Liver (tissue), 9 donors: ENCODE results near the gene TM9SF1. TPM values are rescaled to one million over a fixed set of nuclear protein-coding genes. Genes with fewer than 3 reads are reported as not detected.

Experiments
- DNase-seq: peaks from one replicate; pipeline ENCODE4 v3.0.0-alpha.2; 2017; ENCODE audit warnings: low spot score
- H3K27ac ChIP-seq, 2 donors: one replicate each; pipeline ENCODE4 v1.7.0; 2013; ENCODE audit warnings: inconsistent platforms in 2 of 2, low read length in 2 of 2, control low read depth in 1 of 2, low read depth in 1 of 2, mild to moderate bottlenecking in 1 of 2
- H3K27me3 ChIP-seq, 4 donors: one replicate each; pipeline versions ENCODE4 v1.6.1 to v1.7.0; 2013; ENCODE audit warnings: low read length in 3 of 4, inconsistent platforms in 1 of 4, mild to moderate bottlenecking in 1 of 4, moderate library complexity in 1 of 4; ENCODE audit not compliant: control insufficient read depth in 4 of 4, insufficient read depth in 4 of 4
- H3K36me3 ChIP-seq, 4 donors: one replicate each; pipeline versions ENCODE4 v1.6.1 to v1.7.0; 2013; ENCODE audit warnings: low read length in 3 of 4, mild to moderate bottlenecking in 3 of 4, low read depth in 1 of 4, moderate library complexity in 1 of 4; ENCODE audit not compliant: control insufficient read depth in 4 of 4, insufficient read depth in 3 of 4
- H3K4me1 ChIP-seq, 4 donors: one replicate each; pipeline versions ENCODE4 v1.6.1 to v1.7.0; 2013; ENCODE audit warnings: low read length in 3 of 4, mild to moderate bottlenecking in 3 of 4, moderate library complexity in 1 of 4; ENCODE audit not compliant: control insufficient read depth in 4 of 4, insufficient read depth in 4 of 4
- H3K4me3 ChIP-seq, 3 donors: one replicate each; pipeline versions ENCODE4 v1.6.1 to v1.7.0; 2013; ENCODE audit warnings: low read length in 3 of 3, control low read depth in 1 of 3, low read depth in 1 of 3, mild to moderate bottlenecking in 1 of 3
- H3K9ac ChIP-seq, 2 donors: one replicate each; pipeline ENCODE4 v1.7.0; 2013; ENCODE audit warnings: low read length in 2 of 2, mild to moderate bottlenecking in 2 of 2, moderate library complexity in 2 of 2, control low read depth in 1 of 2, low read depth in 1 of 2
- H3K9me3 ChIP-seq, 4 donors: one replicate each; pipeline versions ENCODE4 v1.6.1 to v1.7.0; 2013; ENCODE audit warnings: low read length in 3 of 4; ENCODE audit not compliant: control insufficient read depth in 4 of 4
- ATF3 ChIP-seq: IDR thresholded peaks from 2 replicates; pipeline ENCODE4 v1.6.1; 2016; ENCODE audit warnings: antibody characterized with exemption
- CTCF ChIP-seq: fragments of 150-350 bp; IDR thresholded peaks from 2 replicates; pipeline ENCODE4 v1.5.1; 2017; ENCODE audit warnings: improper control_type of control experiment, low read depth, low read length; ENCODE audit not compliant: missing input control
- EGR1 ChIP-seq, 2 donors: IDR thresholded peaks; 2 replicates each; pipeline ENCODE4 v1.6.1; 2016 to 2018; ENCODE audit warnings: antibody characterized with exemption in 2 of 2, low read depth in 2 of 2
- FOXA2 ChIP-seq: IDR thresholded peaks from 2 replicates; pipeline ENCODE4 v1.6.1; 2016; ENCODE audit warnings: antibody characterized with exemption
- GABPA ChIP-seq, 2 donors: IDR thresholded peaks in 1 of 2; conservative IDR thresholded peaks in 1 of 2; 2 replicates each; pipeline ENCODE4 v1.6.1; 2016; ENCODE audit warnings: antibody characterized with exemption in 2 of 2, mild to moderate bottlenecking in 1 of 2, moderate library complexity in 1 of 2
- HNF4A ChIP-seq, 2 donors: conservative IDR thresholded peaks; 2 replicates each; pipeline ENCODE4 v1.6.1; 2016; ENCODE audit warnings: antibody characterized with exemption in 2 of 2, mild to moderate bottlenecking in 2 of 2
- HNF4G ChIP-seq: IDR thresholded peaks from 2 replicates; pipeline ENCODE4 v1.6.1; 2016; ENCODE audit warnings: antibody characterized with exemption
- JUND ChIP-seq, 2 donors: IDR thresholded peaks; 2 replicates each; pipeline ENCODE4 v1.6.1; 2016; ENCODE audit warnings: antibody characterized with exemption in 2 of 2
- MAX ChIP-seq: IDR thresholded peaks from 2 replicates; pipeline ENCODE4 v1.6.1; 2016; ENCODE audit warnings: antibody characterized with exemption
- NR2F2 ChIP-seq: IDR thresholded peaks from 2 replicates; pipeline ENCODE4 v1.6.1; 2016; ENCODE audit warnings: antibody characterized with exemption
- RAD21 ChIP-seq, 2 donors: IDR thresholded peaks; 2 replicates each; pipeline ENCODE4 v1.6.1; 2016; ENCODE audit warnings: antibody characterized with exemption in 2 of 2, mild to moderate bottlenecking in 2 of 2
- REST ChIP-seq: IDR thresholded peaks from 2 replicates; pipeline ENCODE4 v1.6.1; 2016; ENCODE audit warnings: antibody characterized with exemption, mild to moderate bottlenecking
- RXRA ChIP-seq, 2 donors: IDR thresholded peaks; 2 replicates each; pipeline ENCODE4 v1.6.1; 2017 to 2018; ENCODE audit warnings: antibody characterized with exemption in 2 of 2, mild to moderate bottlenecking in 1 of 2
- TAF1 ChIP-seq: conservative IDR thresholded peaks from 2 replicates; pipeline ENCODE4 v1.6.1; 2016; ENCODE audit warnings: antibody characterized with exemption, mild to moderate bottlenecking
- YY1 ChIP-seq: IDR thresholded peaks from 2 replicates; pipeline ENCODE4 v1.6.1; 2016; ENCODE audit warnings: antibody characterized with exemption, mild to moderate bottlenecking
- ZBTB33 ChIP-seq: IDR thresholded peaks from 2 replicates; pipeline ENCODE4 v1.6.1; 2016; ENCODE audit warnings: antibody characterized with exemption
- WGBS: extraction: QIAGEN DNeasy Blood & Tissue Kit; methylation state at CpG from one replicate; pipeline ENCODE4 v1.1.7; 2013; 5-methylcytosine and 5-hydroxymethylcytosine counted together
- polyA plus RNA-seq, 2 donors: library from polyadenylated mRNA; stranded (reverse) in 1 of 2; unstranded in 1 of 2; fragments of 200-250 nt in 1 of 2; fragments of >200 nt in 1 of 2; fragmentation: Nextera tagmentation in 1 of 2; extraction: Ambion mirVana in 1 of 2; gene quantifications; one replicate each; pipeline versions ENCODE4 v1.2.1 to v1.2.3, GENCODE V29; 2013 to 2015
- total RNA-seq, 2 donors: library from RNA; depleted of rRNA; stranded (reverse); fragments of >200 nt; gene quantifications; one replicate each; pipeline ENCODE4 v1.2.3, GENCODE V29; 2014
- donor health status: healthy.
- donor health status: healthy.
- donor health status: healthy.
- donor health status: healthy.
- donor health status: healthy.

The TM9SF1 gene
- total and polyA plus RNA-seq, 4 donors: 27.5 to 76.2 (median 38.5) TPM

GRCh38 chr14:24156840-24157239 is 38.4 kb downstream of the TM9SF1 start:
- Histone ChIP-seq H3K9me3 (no peaks in the 10 kb centered on the region), H3K4me3 (no peak overlapping the region), H3K36me3 (peaks cover 12 to 48% (median 37%) of the 10 kb centered on the region in 4 donors), H3K4me1 (peaks cover 5 to 21% (median 14%) of the 10 kb centered on the region in 4 donors), H3K9ac (no peak overlapping the region), H3K27ac (no peak overlapping the region), H3K27me3 (no peaks in the 10 kb centered on the region)
- DNase-seq: no peak
- WGBS: 98% methylated on average over 1 of the region's 1 CpG
- TF ChIP-seq RXRA (IDR thresholded peaks at IDR 0.05) (no peak), MAX (no peak), CTCF (no peak), HNF4G (no peak), FOXA2 (no peak)

GRCh38 chr14:24155100-24155499 is 40.1 kb downstream of the TM9SF1 start:
- H3K36me3 ChIP-seq: peaks cover 14 to 65% (median 53%) of the 10 kb centered on the region in 4 donors
- no peak overlapping the region for H3K9ac ChIP-seq
- no peak overlapping the region for H3K27ac ChIP-seq
- DNase-seq: no peak
- no peaks in the 10 kb centered on the region for H3K9me3 ChIP-seq
- H3K4me3 ChIP-seq: no peak overlapping the region
- H3K27me3 ChIP-seq: no peaks in the 10 kb centered on the region
- peaks cover 2 to 6% (median 5%) of the 10 kb centered on the region in 4 donors for H3K4me1 ChIP-seq
- 96% methylated on average over 10 of the region's 10 CpGs for WGBS
- TF ChIP-seq NR2F2 (no peak), HNF4A (conservative IDR thresholded peaks at IDR 0.05) (no peak), MAX (no peak), REST (no peak), JUND (IDR thresholded peaks at IDR 0.05) (no peak), FOXA2 (no peak), EGR1 (IDR thresholded peaks at IDR 0.05; ENCODE audit: low read depth in 2 of 2) (no peak), ATF3 (no peak), TAF1 (no peak), HNF4G (no peak), RAD21 (IDR thresholded peaks at IDR 0.05) (no peak), ZBTB33 (no peak), YY1 (no peak), RXRA (IDR thresholded peaks at IDR 0.05) (no peak), GABPA (IDR thresholded peaks at IDR 0.05 in 1 of 2, conservative IDR thresholded peaks at IDR 0.05 in 1 of 2) (no peak)
